Omental fat pad (tissue), 4 donors: ENCODE results near the gene LINC01488. TPM values are rescaled to one million over a fixed set of nuclear protein-coding genes. Genes with fewer than 3 reads are reported as not detected.

Experiments used
- ATAC-seq: fragments of 150-250 bp; one replicate; pipeline ENCODE4 v1.9.1; 2016; ENCODE audit warnings: mild to moderate bottlenecking, moderate library complexity; ENCODE audit not compliant: low FRiP score
- DNase-seq: peaks from one replicate; pipeline ENCODE4 v3.0.0-alpha.2; 2019; ENCODE audit warnings: low spot score
- CTCF ChIP-seq, 3 donors: fragments of 450-650 bp; IDR thresholded peaks; one replicate each; pipeline ENCODE4 v1.5.1; 2016 to 2017; ENCODE audit warnings: antibody characterized with exemption in 3 of 3, mild to moderate bottlenecking in 3 of 3, moderate library complexity in 2 of 3
- total RNA-seq, 4 donors: library from RNA; depleted of rRNA; stranded (reverse); fragments of >200 nt; gene quantifications; one replicate each; pipeline ENCODE4 v1.1.0, GENCODE V29; 2016

LINC01488 gene
- total RNA-seq, 4 donors from 2014 or later = not detected

DNA sequence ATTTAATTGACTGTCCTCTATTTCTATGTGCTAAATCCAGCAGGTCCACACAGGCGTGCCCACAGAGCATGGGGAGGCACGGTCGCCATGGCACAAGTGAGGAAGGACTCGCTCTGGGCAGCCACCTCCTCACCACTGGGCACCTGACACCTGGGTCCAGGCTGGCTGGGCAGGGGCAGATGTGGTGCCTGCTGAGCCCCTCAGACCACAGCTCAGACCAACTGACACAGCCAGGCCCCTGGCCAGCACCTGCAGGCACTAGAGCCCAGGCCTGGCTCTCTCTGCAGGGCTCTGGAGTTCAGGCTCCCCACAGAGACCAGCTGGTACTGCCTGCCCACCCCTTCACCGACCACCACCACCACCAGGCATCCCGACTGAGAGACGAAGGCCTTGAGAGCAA is 27.9 kb downstream of the LINC01488 start:
- ATAC-seq (no peak), DNase-seq (no peak)
- no peak for TF ChIP-seq CTCF (IDR thresholded peaks at IDR 0.05)

DNA sequence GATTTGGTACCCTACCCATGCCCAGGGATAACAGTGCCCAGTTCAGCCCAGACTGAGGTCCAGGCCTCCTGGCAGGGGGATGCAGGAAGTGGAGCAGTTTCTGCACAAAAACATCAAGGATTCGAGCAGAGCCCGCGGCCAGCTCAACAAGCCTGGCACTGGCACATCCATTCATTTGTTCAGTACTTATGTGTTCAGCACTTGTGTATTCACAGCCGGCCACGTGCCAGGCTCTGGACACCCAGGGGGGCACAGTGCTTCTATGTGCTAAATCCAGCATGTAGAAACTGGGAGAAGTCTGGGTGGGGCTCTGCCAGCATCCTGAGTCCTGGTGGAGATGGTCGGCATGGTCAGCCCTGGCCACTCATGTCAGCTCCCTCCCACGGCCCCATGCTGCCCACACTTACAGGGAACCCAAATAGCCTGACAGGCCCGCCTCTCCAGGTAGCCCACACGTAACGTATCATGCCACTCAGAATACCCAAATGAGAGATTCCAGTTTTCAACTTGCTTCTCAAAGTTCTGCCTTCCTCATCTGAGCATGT is 28.5 kb downstream of the LINC01488 start:
- DNase-seq (no peak), ATAC-seq (no peak)
- no peak for TF ChIP-seq CTCF (IDR thresholded peaks at IDR 0.05)

GRCh38 chr11:69510471-69511357 is 29.3 kb downstream of the LINC01488 start:
- no peak for TF ChIP-seq CTCF (IDR thresholded peaks at IDR 0.05)
- ATAC-seq (no peak), DNase-seq (no peak)

- ATAC-seq = no peak
- TF ChIP-seq CTCF (IDR thresholded peaks at IDR 0.05) = no peak
- DNase-seq = no peak
Measured at GRCh38 chr11:69511358-69512055, 30.0 kb downstream of the LINC01488 start.

GRCh38 chr11:69512136-69512535 is 30.7 kb downstream of the LINC01488 start:
- ATAC-seq (no peak), DNase-seq (no peak)
- no peak for TF ChIP-seq CTCF (IDR thresholded peaks at IDR 0.05)

DNA sequence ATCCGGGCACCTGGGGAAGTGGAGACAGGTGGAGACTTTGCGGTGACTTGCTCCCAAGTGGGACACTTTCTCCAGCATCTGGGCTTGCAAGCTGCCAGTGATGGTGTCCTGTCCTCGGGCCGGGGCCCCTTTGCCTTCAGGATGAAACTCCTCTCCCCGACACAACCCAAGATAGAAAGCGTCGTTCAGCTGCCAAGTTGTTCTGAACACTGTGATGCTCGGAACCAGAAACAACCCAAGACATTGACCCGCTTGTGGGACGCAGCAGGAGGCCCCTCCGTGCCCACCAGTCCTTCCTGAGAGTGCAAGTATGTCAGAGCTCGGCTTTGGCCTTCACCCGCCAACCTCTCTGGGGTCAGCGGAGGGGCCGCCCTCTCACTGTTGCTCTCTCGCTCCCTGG is 31.3 kb downstream of the LINC01488 start:
- TF ChIP-seq CTCF (IDR thresholded peaks at IDR 0.05) = no peak
- DNase-seq = no peak

More for the DNA sequence above, 31.3 kb downstream of the LINC01488 start:
- no peak for ATAC-seq
